Common myeloid progenitor, CD34-positive (primary cell): Measurements from ENCODE around the gene IL2RA.
"Not testable (repeated sequence)": the region's sequence is repeated elsewhere in the genome, so short reads cannot be mapped to it uniquely, and the experiment has no call there.

Source experiments
- CTCF ChIA-PET: fragments of 350-600 bp; sonication (Branson Sonifier 250); formaldehyde crosslinking; loops from one replicate; lab custom pipeline; 2021; ENCODE audit warnings: antibody characterized with exemption; lab: Charles Lee
- POLR2A ChIA-PET: fragments of 350-600 bp; sonication (Branson Sonifier 250); formaldehyde crosslinking; loops from one replicate; lab custom pipeline; 2021; ENCODE audit warnings: antibody characterized with exemption; lab: Charles Lee
- DNase-seq, 3 donors: peaks; one replicate each; pipeline versions ENCODE4 v3.0.0 to v3.0.0-alpha.2; 2013
- H3K27ac ChIP-seq, 2 experiments: 1 replicate in 1 of 2; 2 replicates in 1 of 2; pipeline ENCODE4 v1.7.0; 2013; ENCODE audit warnings: inconsistent platforms in 2 of 2, low read length in 2 of 2, mild to moderate bottlenecking in 2 of 2, low read depth in 1 of 2, moderate library complexity in 1 of 2; ENCODE audit not compliant: severe bottlenecking in 2 of 2, insufficient read depth in 1 of 2, poor library complexity in 1 of 2
- H3K27me3 ChIP-seq, 5 experiments: replicated peaks in 2 of 5; 1 replicate in 3 of 5; 2 replicates in 2 of 5; pipeline versions ENCODE4 v1.6.1 to v1.7.0; 2013; ENCODE audit warnings: low read length in 4 of 5, mild to moderate bottlenecking in 2 of 5, moderate library complexity in 2 of 5, inconsistent platforms in 1 of 5; ENCODE audit not compliant: insufficient read depth in 5 of 5, control insufficient read depth in 4 of 5
- H3K36me3 ChIP-seq, 4 experiments: 1 replicate in 2 of 4; 2 replicates in 2 of 4; pipeline versions ENCODE4 v1.6.1 to v1.7.0; 2013; ENCODE audit warnings: low read length in 3 of 4, control low read depth in 1 of 4, mild to moderate bottlenecking in 1 of 4; ENCODE audit not compliant: control insufficient read depth in 4 of 4, insufficient read depth in 4 of 4
- H3K4me1 ChIP-seq, 4 experiments: 1 replicate in 3 of 4; 2 replicates in 1 of 4; pipeline versions ENCODE4 v1.6.1 to v1.7.1; 2013; ENCODE audit warnings: low read length in 3 of 4, mild to moderate bottlenecking in 3 of 4, control low read depth in 1 of 4, inconsistent platforms in 1 of 4, moderate library complexity in 1 of 4; ENCODE audit not compliant: control insufficient read depth in 4 of 4, insufficient read depth in 4 of 4; ENCODE audit errors: control extremely low read depth in 1 of 4
- H3K4me3 ChIP-seq, 7 experiments: 1 replicate in 4 of 7; 2 replicates in 3 of 7; pipeline versions ENCODE4 v1.5.1 to v1.7.0; 2013; ENCODE audit warnings: mild to moderate bottlenecking in 7 of 7, low read length in 6 of 7, moderate library complexity in 6 of 7, inconsistent platforms in 2 of 7, low read depth in 2 of 7, control low read depth in 1 of 7; ENCODE audit not compliant: insufficient read depth in 4 of 7, control insufficient read depth in 1 of 7; ENCODE audit errors: extremely low read depth in 1 of 7
- H3K9me3 ChIP-seq, 5 experiments: 1 replicate in 4 of 5; 2 replicates in 1 of 5; pipeline versions ENCODE4 v1.6.1 to v1.7.1; 2013; ENCODE audit warnings: low read length in 4 of 5, mild to moderate bottlenecking in 2 of 5, inconsistent platforms in 1 of 5, low read depth in 1 of 5, moderate library complexity in 1 of 5; ENCODE audit not compliant: control insufficient read depth in 4 of 5, insufficient read depth in 2 of 5; ENCODE audit errors: control extremely low read depth in 1 of 5
- WGBS: methylation state at CpG from one replicate; pipeline ENCODE4 v1.1.5; 2013; ENCODE audit not compliant: insufficient coverage; 5-methylcytosine and 5-hydroxymethylcytosine counted together

IL2RA gene

DNA sequence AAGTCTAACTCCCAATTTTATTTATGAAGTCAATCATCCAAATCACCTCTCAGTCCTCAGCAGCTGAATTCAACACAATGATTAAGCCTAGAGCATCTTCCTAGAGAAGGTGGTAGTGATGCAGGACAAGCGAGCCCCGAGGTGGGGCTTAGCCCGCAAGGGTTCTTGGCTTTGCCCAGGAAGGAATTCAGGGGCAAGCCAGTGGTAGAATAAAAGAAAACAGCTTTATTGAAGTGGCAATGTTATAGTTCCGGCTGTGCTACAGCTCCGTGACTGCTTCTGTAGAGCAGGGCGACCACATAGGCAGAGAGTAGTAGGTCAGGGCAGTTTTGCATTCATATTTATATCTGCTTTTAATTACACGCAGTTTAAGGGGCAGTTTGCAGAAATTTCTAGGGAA lies 18.1 kb downstream of the IL2RA start:
- no peaks in the 10 kb centered on the region for H3K36me3 ChIP-seq
- peaks cover 0 to 9% (median 0%) of the 10 kb centered on the region in 5 experiments for H3K9me3 ChIP-seq
- H3K4me1 ChIP-seq: peaks cover 19 to 35% (median 28%) of the 10 kb centered on the region in 4 experiments
- ChIA-PET CTCF (no interaction called here), POLR2A (no interaction called here)
- no peaks in the 10 kb centered on the region for H3K27me3 ChIP-seq
- 100% methylated on average over 2 of the region's 7 CpGs for WGBS
- no peak overlapping the region for H3K27ac ChIP-seq
- H3K4me3 ChIP-seq: no peak overlapping the region
- DNase-seq: no peak

DNA sequence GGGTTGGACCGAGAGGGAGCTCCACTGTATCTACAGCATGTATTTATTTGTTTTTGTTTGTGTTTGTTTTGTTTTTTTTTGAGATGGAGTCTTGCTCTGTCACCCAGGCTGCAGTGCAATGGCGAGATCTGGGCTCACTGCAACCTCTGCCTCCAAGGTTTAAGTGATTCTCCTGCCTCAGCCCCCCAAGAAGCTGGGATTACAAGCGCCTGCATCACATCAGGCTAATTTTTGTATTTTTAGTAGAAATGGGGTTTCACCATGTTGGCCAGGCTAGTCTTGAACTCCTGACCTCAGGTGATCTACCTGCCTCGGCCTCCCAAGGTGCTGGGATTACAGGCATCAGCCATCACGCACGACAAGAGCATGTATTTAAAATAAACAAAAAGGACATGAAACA lies 18.8 kb downstream of the IL2RA start:
- DNase-seq, CTCF ChIA-PET: not testable (repeated sequence)
- 100% methylated on average over 1 of the region's 6 CpGs for WGBS

GRCh38 chr10:6040205-6040604 lies 22.0 kb downstream of the IL2RA start:
- WGBS: no CpG with 5 or more reads among the region's 5 CpGs
- Histone ChIP-seq H3K4me3 (no peak overlapping the region), H3K4me1 (peaks cover 7 to 18% (median 11%) of the 10 kb centered on the region in 4 experiments), H3K27ac (no peak overlapping the region), H3K36me3 (no peaks in the 10 kb centered on the region), H3K27me3 (no peaks in the 10 kb centered on the region), H3K9me3 (peaks cover 0 to 11% (median 0%) of the 10 kb centered on the region in 5 experiments)
- CTCF ChIA-PET: interaction anchor here (1.0 kb wide), 1 partner anchor 26 kb away, joined by 4 read pairs; no protein-coding TSS in a partner anchor
- POLR2A ChIA-PET: no interaction called here
- DNase-seq: no peak

More for the DNA sequence above, 18.8 kb downstream of the IL2RA start:
- POLR2A ChIA-PET, H3K36me3 ChIP-seq, H3K27ac ChIP-seq, H3K4me3 ChIP-seq, H3K27me3 ChIP-seq: not testable (repeated sequence)
- H3K9me3 ChIP-seq: peaks cover 0 to 11% (median 0%) of the 10 kb centered on the region in 5 experiments
- H3K4me1 ChIP-seq: peaks cover 19 to 35% (median 28%) of the 10 kb centered on the region in 4 experiments

DNA sequence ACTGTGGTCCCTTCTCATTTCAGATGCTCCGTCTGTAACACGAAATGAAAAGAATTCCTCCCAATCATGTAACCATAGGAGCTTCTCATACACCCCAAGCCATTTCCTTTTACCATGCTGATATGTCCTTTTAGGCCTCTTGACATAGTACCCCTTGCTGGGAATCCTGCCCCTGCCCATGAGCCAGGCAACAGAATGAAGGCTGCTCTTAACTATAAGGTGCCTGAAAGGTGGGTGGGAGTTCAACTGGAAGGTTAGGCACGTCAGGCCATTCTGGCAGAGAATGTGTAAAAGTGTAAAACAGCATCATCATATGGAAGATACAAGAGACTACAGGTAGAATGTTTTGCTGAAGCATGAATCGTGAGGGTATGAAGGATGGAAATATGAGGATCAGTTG lies 22.5 kb downstream of the IL2RA start:
- CTCF ChIA-PET: interaction anchor here (1.0 kb wide), 1 partner anchor 26 kb away, joined by 4 read pairs; no protein-coding TSS in a partner anchor

DNA sequence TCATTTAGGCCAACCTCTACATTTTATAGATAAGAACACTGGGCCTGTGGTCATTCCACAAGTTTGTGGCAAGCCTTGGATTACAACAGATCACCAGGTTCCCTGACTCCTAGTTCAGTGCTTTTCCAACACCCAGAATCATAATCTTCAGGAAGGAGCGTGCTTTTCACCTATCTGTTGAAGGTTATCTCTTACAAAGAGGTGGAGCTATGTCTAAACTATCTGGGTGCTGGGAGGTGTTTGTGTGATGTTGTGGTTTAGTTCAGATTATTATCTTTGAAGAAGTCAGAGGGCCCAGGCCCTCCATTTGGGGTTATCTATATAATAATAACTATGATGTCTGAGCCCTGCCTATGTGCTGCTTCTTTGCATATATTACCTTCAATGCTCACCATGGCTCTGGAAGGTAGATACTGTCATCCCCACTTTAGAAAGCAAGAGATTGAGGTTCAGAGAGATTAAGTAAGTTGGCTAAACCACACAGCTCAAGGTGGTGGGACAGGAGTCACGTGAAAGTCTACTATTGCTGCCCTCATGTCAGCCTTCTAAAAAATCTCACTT lies 24.0 kb downstream of the IL2RA start:
- WGBS: no CpG with 5 or more reads among the region's 2 CpGs
- peaks cover 0 to 11% (median 0%) of the 10 kb centered on the region in 5 experiments for H3K9me3 ChIP-seq
- H3K27me3 ChIP-seq: no peaks in the 10 kb centered on the region
- ChIA-PET POLR2A (no interaction called here), CTCF (interaction anchor here (1.0 to 2.9 kb wide), 7 partner anchors 9 to 48 kb away, joined by 3 to 9 read pairs (median 5); no protein-coding TSS in a partner anchor)
- no peak overlapping the region for H3K4me3 ChIP-seq
- no peaks in the 10 kb centered on the region for H3K36me3 ChIP-seq
- no peak overlapping the region for H3K27ac ChIP-seq
- peaks cover 0 to 13% (median 6%) of the 10 kb centered on the region in 4 experiments for H3K4me1 ChIP-seq
- no peak for DNase-seq

More for the DNA sequence above, 22.5 kb downstream of the IL2RA start:
- no peak overlapping the region for H3K27ac ChIP-seq
- H3K27me3 ChIP-seq: no peaks in the 10 kb centered on the region
- 100% methylated on average over 3 of the region's 4 CpGs for WGBS
- peaks cover 2 to 13% (median 7%) of the 10 kb centered on the region in 4 experiments for H3K4me1 ChIP-seq
- DNase-seq: no peak
- no peak overlapping the region for H3K4me3 ChIP-seq
- peaks cover 0 to 11% (median 0%) of the 10 kb centered on the region in 5 experiments for H3K9me3 ChIP-seq
- no peaks in the 10 kb centered on the region for H3K36me3 ChIP-seq
- POLR2A ChIA-PET: no interaction called here

- Histone ChIP-seq H3K4me3 (no peak overlapping the region), H3K9me3 (peaks cover 0 to 11% (median 0%) of the 10 kb centered on the region in 5 experiments), H3K27ac (no peak overlapping the region), H3K4me1 (peaks cover 0 to 13% (median 6%) of the 10 kb centered on the region in 4 experiments), H3K27me3 (no peaks in the 10 kb centered on the region), H3K36me3 (no peaks in the 10 kb centered on the region)
- WGBS: 88% methylated on average over 5 of the region's 8 CpGs
- CTCF ChIA-PET: interaction anchor here (1.0 to 2.9 kb wide), 8 partner anchors 10 to 49 kb away, joined by 3 to 9 read pairs (median 4); no protein-coding TSS in a partner anchor
- no peak for DNase-seq
- POLR2A ChIA-PET: no interaction called here
These were observed 24.7 kb downstream of the IL2RA start for GRCh38 chr10:6037422-6037821.

DNA sequence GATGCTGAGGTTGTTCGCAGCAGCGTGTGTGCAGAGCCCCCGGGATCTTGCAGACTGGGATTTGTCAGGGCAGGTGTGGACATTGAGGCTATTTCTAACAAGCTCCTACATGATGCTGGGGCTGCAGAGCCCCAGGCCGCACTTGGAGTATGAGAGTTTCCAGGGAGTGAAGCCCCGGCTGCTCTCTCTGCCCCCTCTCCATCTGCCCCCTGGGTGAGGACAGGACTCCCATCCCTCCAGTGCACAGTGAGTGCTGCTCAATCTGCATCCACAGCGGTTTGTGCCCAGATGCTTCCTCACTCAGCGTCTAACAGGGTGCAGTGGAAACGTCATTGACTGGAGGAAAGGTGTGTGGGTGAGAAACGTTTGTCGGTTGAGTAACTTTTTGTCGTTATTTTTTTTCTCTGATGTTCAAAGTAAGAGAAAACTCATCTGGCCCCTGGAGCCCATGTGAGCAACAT lies 25.3 kb downstream of the IL2RA start:
- Histone ChIP-seq H3K4me3 (no peak overlapping the region), H3K36me3 (no peaks in the 10 kb centered on the region), H3K27ac (no peak overlapping the region)

More for the DNA sequence above, 25.3 kb downstream of the IL2RA start:
- H3K9me3 ChIP-seq: peaks cover 0 to 11% (median 0%) of the 10 kb centered on the region in 5 experiments
- H3K4me1 ChIP-seq: peaks cover 0 to 13% (median 6%) of the 10 kb centered on the region in 4 experiments
- ChIA-PET POLR2A (no interaction called here), CTCF (interaction anchor here (0.9 to 2.9 kb wide), 5 partner anchors 9 to 31 kb away, joined by 4 to 9 read pairs (median 4); no protein-coding TSS in a partner anchor)
- peak in 1 of 3 donors; percentile 36 for DNase-seq
- WGBS: 88% methylated on average over 9 of the region's 11 CpGs
- no peaks in the 10 kb centered on the region for H3K27me3 ChIP-seq
